HFF-Myc (cell line): ENCODE data around the gene PPL.

Source experiments
- DNase-seq: peaks from one replicate; pipeline ENCODE4 v3.0.0-alpha.2; 2011; ENCODE audit warnings: low read depth; ENCODE audit errors: extremely low read depth
- H3K4me3 ChIP-seq: replicated peaks from 2 replicates; pipeline ENCODE4 v1.5.1; 2011; ENCODE audit warnings: low read depth, mild to moderate bottlenecking, control low read depth, low read length
- TF ChIP-seq, protein P1 (sequence below): IDR thresholded peaks from 2 replicates; pipeline ENCODE4 v1.5.1; 2012; ENCODE audit warnings: mild to moderate bottlenecking, low read depth, low read length, control low read depth; ENCODE audit errors: missing control alignments

PPL gene

DNA sequence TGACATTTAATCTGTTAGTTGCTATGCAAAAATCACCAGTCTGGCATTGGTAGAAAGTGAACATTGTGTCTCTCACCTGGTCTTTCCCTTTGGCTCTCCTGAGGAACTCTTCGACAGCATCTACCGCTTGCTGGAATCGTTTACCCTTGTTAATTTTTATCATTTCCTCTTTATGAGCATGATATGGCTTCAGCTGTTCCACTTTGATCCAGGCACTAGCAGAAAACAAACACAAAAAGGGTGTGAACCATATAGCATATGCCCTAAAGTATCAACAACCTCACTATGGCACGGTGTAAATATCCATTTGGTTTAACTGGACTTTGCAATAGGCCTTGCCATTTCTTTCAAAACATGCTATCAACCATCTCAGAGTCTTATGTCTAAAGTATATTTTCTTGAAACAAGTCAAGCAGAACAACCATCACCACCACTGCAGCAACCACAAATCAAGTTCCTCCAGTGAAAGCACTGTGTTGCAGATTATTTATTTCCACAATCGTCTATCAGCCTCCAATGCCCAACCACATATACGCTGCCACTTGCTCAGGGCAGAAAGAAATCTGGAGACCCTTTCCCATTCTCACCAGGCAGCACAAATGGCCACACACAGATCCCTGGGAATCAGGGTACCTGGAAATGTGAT lies 104.1 kb downstream of the PPL start:
- no peak overlapping the region for H3K4me3 ChIP-seq
- TF ChIP-seq, protein P1, sequence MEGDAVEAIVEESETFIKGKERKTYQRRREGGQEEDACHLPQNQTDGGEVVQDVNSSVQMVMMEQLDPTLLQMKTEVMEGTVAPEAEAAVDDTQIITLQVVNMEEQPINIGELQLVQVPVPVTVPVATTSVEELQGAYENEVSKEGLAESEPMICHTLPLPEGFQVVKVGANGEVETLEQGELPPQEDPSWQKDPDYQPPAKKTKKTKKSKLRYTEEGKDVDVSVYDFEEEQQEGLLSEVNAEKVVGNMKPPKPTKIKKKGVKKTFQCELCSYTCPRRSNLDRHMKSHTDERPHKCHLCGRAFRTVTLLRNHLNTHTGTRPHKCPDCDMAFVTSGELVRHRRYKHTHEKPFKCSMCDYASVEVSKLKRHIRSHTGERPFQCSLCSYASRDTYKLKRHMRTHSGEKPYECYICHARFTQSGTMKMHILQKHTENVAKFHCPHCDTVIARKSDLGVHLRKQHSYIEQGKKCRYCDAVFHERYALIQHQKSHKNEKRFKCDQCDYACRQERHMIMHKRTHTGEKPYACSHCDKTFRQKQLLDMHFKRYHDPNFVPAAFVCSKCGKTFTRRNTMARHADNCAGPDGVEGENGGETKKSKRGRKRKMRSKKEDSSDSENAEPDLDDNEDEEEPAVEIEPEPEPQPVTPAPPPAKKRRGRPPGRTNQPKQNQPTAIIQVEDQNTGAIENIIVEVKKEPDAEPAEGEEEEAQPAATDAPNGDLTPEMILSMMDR, result no peak

More for the DNA sequence above, 104.1 kb downstream of the PPL start:
- no peak for DNase-seq
